ENCODE data around the gene WBP4. TPM values are rescaled to one million over a fixed set of nuclear protein-coding genes. Genes with fewer than 3 reads are reported as not detected.

Gene WBP4
- total and polyA plus RNA-seq, 2 of the 13 experiments (the other 11 are each of a cell fraction or from before 2014, with no cell fraction given), result 6.7 to 11.7 TPM

GRCh38 chr13:41127701-41128100 lies 66.4 kb downstream of the WBP4 start:
- 91% methylated on average over 3 of the region's 3 CpGs for WGBS (ENCODE audit: low lambda C conversion rate)
- Histone ChIP-seq H4K20me1 (ENCODE audit: insufficient read depth, low read length) (no peaks in the 10 kb centered on the region; the same call in 1 of the 2 replicates), H3K9ac (ENCODE audit: insufficient read depth, low read depth, low read length) (no peak overlapping the region), H2AFZ (ENCODE audit: low read length) (no peak overlapping the region), H3K27ac (ENCODE audit: extremely low read length, insufficient read depth, low read length) (no peak overlapping the region), H3K36me3 (replicated peaks in 1 of 2; ENCODE audit: control insufficient read depth in 1 of 2, insufficient read depth in 2 of 2, low read length in 2 of 2) (peaks cover 0 to 1% of the 10 kb centered on the region in 2 experiments; a peak in 2 of 5 replicates), H3K4me2 (ENCODE audit: low read depth, low read length) (no peak overlapping the region), H3K4me1 (ENCODE audit: insufficient read depth, low read length) (peaks cover 45% of the 10 kb centered on the region), H3K9me3 (ENCODE audit: low read length) (no peaks in the 10 kb centered on the region), H3K4me3 (replicated peaks in 1 of 3; ENCODE audit: insufficient read depth in 1 of 3, low read depth in 2 of 3, low read length in 3 of 3) (no peak overlapping the region), H3K79me2 (ENCODE audit: insufficient read depth, low read length) (peaks cover 45% of the 10 kb centered on the region), H3K27me3 (ENCODE audit: control insufficient read depth in 1 of 2, insufficient read depth in 2 of 2, low read length in 2 of 2) (no peaks in the 10 kb centered on the region)
- in situ Hi-C loops (cut with HindIII; ENCODE audit: extremely low pct_ligation_motif_present, low pct_unique_long_range_greater_than_20kb) (no loop called here), intact Hi-C loops (cut with micrococcal nuclease; ENCODE audit: unreplicated experiment) (loop anchor here (2.0 to 5.0 kb wide), 2 partner anchors 21 to 35 kb away; no protein-coding TSS in a partner anchor)
- ChIA-PET CTCF (ENCODE audit: low intra/inter-chr PET ratio, low total read pairs) (no interaction called here), POLR2A (no interaction called here)
- FAIRE-seq (no peak), DNase-seq (ENCODE audit: low spot score) (no peak), ATAC-seq (no peak)
- BruUV-seq (replicated peaks), result no TSS peak
- TF ChIP-seq KDM3A (CRISPR knock-in tag; IDR thresholded peaks at IDR 0.05; ENCODE audit: low read depth), result no peak
- TF ChIP-seq HNF4A (CRISPR knock-in tag; IDR thresholded peaks at IDR 0.05), result no peak
- TF ChIP-seq ZNF256 (CRISPR knock-in tag; conservative IDR thresholded peaks at IDR 0.05), result no peak
- TF ChIP-seq, protein P1, sequence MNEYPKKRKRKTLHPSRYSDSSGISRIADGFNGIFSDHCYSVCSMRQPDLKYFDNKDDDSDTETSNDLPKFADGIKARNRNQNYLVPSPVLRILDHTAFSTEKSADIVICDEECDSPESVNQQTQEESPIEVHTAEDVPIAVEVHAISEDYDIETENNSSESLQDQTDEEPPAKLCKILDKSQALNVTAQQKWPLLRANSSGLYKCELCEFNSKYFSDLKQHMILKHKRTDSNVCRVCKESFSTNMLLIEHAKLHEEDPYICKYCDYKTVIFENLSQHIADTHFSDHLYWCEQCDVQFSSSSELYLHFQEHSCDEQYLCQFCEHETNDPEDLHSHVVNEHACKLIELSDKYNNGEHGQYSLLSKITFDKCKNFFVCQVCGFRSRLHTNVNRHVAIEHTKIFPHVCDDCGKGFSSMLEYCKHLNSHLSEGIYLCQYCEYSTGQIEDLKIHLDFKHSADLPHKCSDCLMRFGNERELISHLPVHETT (CRISPR knock-in tag; conservative IDR thresholded peaks at IDR 0.05), result no peak
- no peak for TF ChIP-seq IKZF4 (CRISPR knock-in tag; IDR thresholded peaks at IDR 0.05; ENCODE audit: borderline replicate concordance, low read depth, not compliant biosample characterization)
- no peak for TF ChIP-seq THAP9 (CRISPR knock-in tag; IDR thresholded peaks at IDR 0.05; ENCODE audit: borderline replicate concordance)
- TF ChIP-seq SP140L (CRISPR knock-in tag; IDR thresholded peaks at IDR 0.05; ENCODE audit: borderline replicate concordance), result no peak
- TF ChIP-seq, protein P2, sequence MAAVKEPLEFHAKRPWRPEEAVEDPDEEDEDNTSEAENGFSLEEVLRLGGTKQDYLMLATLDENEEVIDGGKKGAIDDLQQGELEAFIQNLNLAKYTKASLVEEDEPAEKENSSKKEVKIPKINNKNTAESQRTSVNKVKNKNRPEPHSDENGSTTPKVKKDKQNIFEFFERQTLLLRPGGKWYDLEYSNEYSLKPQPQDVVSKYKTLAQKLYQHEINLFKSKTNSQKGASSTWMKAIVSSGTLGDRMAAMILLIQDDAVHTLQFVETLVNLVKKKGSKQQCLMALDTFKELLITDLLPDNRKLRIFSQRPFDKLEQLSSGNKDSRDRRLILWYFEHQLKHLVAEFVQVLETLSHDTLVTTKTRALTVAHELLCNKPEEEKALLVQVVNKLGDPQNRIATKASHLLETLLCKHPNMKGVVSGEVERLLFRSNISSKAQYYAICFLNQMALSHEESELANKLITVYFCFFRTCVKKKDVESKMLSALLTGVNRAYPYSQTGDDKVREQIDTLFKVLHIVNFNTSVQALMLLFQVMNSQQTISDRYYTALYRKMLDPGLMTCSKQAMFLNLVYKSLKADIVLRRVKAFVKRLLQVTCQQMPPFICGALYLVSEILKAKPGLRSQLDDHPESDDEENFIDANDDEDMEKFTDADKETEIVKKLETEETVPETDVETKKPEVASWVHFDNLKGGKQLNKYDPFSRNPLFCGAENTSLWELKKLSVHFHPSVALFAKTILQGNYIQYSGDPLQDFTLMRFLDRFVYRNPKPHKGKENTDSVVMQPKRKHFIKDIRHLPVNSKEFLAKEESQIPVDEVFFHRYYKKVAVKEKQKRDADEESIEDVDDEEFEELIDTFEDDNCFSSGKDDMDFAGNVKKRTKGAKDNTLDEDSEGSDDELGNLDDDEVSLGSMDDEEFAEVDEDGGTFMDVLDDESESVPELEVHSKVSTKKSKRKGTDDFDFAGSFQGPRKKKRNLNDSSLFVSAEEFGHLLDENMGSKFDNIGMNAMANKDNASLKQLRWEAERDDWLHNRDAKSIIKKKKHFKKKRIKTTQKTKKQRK (IDR thresholded peaks at IDR 0.05; ENCODE audit: low read length), result no peak
- TF ChIP-seq ZNF530 (CRISPR knock-in tag; IDR thresholded peaks at IDR 0.05; ENCODE audit: low read depth), result no peak
- TF ChIP-seq ZNF503 (CRISPR knock-in tag; IDR thresholded peaks at IDR 0.05), result no peak
- TF ChIP-seq ZNF34 (CRISPR knock-in tag; IDR thresholded peaks at IDR 0.05; ENCODE audit: borderline replicate concordance), result no peak
- no peak for TF ChIP-seq HDAC2 (CRISPR knock-in tag; IDR thresholded peaks at IDR 0.05)

Data from HepG2 (cell line).